Fibroblast of peridontal ligament (primary cell): ENCODE results near the gene CLMP.

Source experiments
- DNase-seq: peaks from one replicate; pipeline ENCODE4 v3.0.0-alpha.2; 2010; ENCODE audit errors: extremely low read depth

The CLMP gene

GRCh38 chr11:123190518-123190917 lies 4.5 kb downstream of the CLMP start:
- no peak for DNase-seq

- peak; percentile 86 for DNase-seq
Measured at GRCh38 chr11:123188508-123189165, 6.4 kb downstream of the CLMP start.

- peak; percentile 61 for DNase-seq
Measured at GRCh38 chr11:123187665-123188507, 7.2 kb downstream of the CLMP start.

GRCh38 chr11:123187248-123187647 lies 7.8 kb downstream of the CLMP start:
- DNase-seq = peak; percentile 69

GRCh38 chr11:123186286-123186685 lies 8.8 kb downstream of the CLMP start:
- DNase-seq = no peak

GRCh38 chr11:123185326-123185725 lies 9.7 kb downstream of the CLMP start:
- DNase-seq = no peak

GRCh38 chr11:123184531-123184930 lies 10.5 kb downstream of the CLMP start:
- DNase-seq = no peak

- no peak for DNase-seq
Measured at GRCh38 chr11:123183391-123184099, 11.5 kb downstream of the CLMP start.

GRCh38 chr11:123181767-123182500 lies 13.1 kb downstream of the CLMP start:
- no peak for DNase-seq

- no peak for DNase-seq
Measured at GRCh38 chr11:123181075-123181474, 14.0 kb downstream of the CLMP start.

GRCh38 chr11:123180574-123180973 lies 14.5 kb downstream of the CLMP start:
- DNase-seq = no peak

- no peak for DNase-seq
Measured at GRCh38 chr11:123180166-123180565, 14.9 kb downstream of the CLMP start.

GRCh38 chr11:123179586-123179985 lies 15.5 kb downstream of the CLMP start:
- no peak for DNase-seq

GRCh38 chr11:123178186-123178585 lies 16.9 kb downstream of the CLMP start:
- no peak for DNase-seq

- no peak for DNase-seq
Measured at GRCh38 chr11:123176785-123177184, 18.3 kb downstream of the CLMP start.

- DNase-seq = peak; percentile 100
Measured at GRCh38 chr11:123174196-123175183, 20.6 kb downstream of the CLMP start.

- no peak for DNase-seq
Measured at GRCh38 chr11:123173856-123174186, 21.2 kb downstream of the CLMP start.

GRCh38 chr11:123173040-123173855 lies 21.8 kb downstream of the CLMP start:
- peak; percentile 99 for DNase-seq

- DNase-seq = no peak
Measured at GRCh38 chr11:123170929-123171328, 24.1 kb downstream of the CLMP start.

- DNase-seq = no peak
Measured at GRCh38 chr11:123169821-123170220, 25.2 kb downstream of the CLMP start.
